LHCN-M2 (cell line): ENCODE results near the gene RAD51B. TPM values are rescaled to one million over a fixed set of nuclear protein-coding genes. Genes with fewer than 3 reads are reported as not detected.

Experiments used
- DNase-seq: peaks from one replicate; pipeline ENCODE4 v3.0.0-alpha.2; 2012; ENCODE audit warnings: low read depth
- total RNA-seq: library from RNA; depleted of rRNA; stranded (reverse); fragments of >200 nt; gene quantifications from 2 replicates; pipeline ENCODE4 v1.2.3, GENCODE V29; 2014

RAD51B gene
- total RNA-seq, 1 experiment from 2014 or later: 14.5 TPM

DNA sequence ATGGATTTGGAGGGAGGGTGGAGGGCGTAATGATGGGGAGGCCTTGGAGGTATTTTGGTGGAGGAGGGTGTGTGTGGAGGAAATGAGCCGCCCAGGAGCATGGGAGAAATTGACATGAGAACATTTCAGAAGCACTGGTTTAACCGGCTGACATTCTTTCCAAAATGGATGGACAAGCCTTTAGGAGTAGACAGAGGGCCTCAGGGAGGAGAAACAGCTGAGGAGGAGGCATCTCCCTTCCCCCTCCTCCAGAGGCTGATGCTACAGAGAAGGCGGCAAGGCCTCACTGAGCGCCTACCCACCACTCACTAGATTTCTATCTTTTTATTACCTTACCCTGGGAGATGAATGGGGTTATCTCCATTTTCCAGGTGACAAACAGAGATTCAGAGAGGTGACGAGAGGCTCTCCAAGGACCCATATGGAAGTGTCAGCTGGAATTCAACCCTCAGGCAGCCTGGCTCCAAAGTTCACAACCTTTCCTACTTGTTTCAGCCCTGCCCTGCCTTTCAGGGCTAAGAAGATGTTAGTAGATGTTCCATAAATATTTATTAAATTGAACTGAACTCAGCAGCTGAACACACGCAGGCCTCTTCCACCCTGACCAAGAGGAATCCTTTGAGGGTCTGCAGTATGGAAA, 683.7 kb downstream of the RAD51B start:
- DNase-seq: no peak

DNA sequence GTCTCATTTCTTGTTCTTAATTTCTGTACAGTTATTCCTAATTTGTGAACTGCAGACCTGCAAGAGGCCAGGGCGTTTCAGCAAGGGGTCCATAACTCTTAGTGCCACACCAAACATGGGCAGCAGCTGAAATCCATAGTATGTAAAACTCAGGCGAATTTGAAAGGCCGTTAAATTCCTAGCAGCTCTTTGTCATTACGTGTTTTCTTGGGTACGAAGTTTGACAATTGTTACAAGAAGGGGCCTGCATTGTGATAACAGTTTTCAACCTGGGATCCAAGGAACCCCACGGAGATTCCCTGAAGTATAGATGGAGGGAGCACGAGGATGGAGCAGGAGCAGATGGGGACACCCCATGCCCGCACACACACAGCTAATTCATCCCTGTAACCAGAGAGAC, 685.3 kb downstream of the RAD51B start:
- no peak for DNase-seq

DNA sequence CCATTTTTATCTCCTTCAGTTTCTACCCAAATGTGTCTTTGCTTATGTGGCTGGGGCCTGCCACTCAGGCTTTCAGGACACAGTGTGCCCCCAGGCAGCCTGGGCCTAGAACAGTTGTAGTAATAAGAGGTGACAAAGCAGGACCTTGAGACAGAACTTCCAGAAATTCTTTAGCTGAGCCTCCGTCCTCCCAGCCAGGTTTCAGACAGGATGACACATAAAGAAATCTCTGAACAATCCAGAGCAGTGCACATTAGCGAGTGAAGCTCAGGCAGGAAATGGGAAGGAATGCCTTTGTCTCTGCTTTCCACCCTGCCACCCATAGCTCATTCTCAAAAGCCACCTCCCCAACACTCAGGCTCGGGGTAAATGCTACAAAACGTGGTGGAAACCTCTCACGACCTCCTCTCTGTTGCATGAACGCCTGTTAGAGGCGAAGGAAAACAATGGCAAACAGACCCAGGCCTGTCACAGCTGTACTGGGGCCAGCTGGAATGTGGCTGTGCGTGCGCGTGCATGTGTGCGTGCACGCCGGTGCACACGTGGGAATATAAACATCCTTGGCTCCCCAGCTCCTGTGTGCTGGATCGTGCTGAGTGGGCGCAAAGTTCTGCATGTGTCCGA, 686.6 kb downstream of the RAD51B start:
- DNase-seq: peak; percentile 37

DNA sequence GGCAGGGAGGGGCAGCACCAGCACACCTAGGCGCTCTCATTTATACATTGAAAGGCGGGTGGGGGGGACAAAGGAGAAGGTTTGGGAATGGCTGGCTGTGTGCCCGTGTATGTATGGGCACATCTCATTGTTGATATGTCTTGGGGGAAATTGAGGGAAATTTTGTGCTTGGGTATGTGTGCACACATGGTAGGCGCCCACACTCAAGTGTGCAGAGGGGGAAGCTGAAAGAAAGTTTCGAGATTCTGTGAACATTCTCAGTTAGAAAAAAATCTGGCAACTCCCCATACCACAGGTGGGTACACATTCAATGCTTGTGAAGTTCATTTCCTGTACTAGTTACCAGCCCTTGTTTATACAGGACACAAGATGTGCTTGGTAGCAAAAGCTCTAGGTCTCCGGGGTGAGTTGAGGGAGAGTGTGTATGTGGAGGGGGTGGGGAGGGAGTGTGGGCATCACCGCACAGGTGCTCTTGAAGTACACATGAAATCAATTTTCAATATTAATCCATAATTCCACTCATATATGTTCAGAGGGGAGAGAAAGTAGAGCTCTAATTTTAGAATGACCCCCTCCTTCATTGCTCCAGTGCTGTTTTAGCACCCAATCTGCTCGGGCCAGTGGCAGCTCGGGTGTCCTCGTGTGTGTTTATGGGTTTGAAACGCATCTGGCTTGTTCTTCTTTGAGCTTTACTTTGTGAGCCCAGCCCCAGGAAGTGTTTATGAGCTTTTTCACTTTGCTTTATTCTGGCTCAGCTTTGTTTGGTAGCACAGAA, 687.3 kb downstream of the RAD51B start:
- DNase-seq: no peak

DNA sequence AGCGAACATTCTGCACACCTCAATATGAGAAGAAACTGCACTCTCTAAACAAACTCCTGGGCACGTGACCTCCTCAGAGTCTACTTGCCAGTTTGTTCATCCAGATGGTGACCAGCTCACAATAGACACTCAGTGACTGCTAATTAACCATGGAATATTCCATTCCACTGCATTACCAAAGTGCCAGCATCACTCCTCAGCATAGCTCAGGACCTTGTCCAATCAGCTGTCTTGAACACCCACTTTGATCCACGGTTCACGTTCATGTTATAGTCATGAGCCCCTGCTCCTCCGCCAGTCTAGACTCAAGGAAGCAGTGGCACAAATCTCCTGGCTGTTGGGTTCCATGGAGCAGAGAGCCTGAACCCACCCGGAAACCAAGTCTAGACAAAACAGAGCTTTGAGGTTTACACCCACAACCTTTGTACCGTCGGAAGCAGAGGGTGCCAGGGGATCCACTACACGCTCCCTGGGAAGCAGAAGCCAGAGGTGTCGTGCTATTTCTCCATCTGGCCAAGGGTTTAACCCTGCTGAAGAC, 688.0 kb downstream of the RAD51B start:
- DNase-seq: no peak

DNA sequence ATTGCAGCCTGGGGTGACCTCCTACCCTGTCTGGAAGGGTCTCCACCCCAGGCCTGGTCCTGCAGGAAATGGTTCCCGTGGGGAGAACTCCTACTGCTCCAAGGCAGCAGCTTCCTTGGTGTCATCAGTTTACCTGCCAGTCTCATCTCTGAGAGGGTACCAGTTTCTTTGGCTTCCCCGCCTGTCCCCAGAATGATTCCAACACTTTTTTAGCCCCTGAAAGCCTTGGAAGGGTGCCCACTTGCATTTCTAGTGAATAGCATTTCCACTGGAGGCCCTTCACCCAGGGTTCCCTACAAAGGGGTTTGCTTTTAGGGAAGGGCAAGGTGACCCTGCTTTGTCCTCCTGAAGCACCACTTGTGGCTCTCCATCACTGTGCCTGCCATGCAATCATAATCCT, 689.0 kb downstream of the RAD51B start:
- no peak for DNase-seq

DNA sequence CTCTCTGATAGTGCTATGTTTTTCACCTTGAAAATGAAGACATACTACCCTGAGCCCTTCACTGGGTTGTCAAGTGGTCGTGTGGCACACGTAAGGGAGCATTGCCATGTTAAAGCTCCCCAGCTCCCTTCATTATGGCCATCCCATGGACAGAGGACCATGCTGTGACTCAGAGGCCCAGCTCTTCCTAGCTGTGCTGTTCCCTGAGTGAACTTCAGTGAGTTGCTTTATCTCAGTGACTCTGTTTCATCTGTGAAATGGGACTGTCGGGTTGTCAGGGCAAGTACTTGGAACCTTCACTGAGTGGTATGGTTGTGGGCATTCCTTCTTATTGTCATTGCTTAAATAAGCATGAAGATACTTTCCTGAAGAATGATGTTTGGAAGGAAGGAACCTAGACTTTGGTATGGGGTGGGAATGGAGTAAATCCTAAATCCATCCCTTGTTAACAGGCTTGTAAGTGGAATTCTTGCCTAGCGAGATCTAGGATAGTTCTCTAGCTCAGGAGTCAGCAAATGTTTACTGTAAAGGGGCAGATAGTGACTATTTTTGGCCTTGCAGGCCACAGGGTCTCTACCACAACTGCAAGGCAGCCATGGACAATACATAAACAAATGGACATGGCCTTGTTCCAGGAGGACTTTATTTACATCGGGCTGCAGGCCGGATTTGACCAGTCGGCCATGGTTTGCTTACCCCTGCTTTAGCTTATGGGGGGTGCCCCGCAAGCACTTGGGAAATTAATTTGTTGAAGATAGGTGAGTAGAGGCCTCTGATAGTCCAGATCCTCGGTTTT, 689.8 kb downstream of the RAD51B start:
- DNase-seq: no peak

DNA sequence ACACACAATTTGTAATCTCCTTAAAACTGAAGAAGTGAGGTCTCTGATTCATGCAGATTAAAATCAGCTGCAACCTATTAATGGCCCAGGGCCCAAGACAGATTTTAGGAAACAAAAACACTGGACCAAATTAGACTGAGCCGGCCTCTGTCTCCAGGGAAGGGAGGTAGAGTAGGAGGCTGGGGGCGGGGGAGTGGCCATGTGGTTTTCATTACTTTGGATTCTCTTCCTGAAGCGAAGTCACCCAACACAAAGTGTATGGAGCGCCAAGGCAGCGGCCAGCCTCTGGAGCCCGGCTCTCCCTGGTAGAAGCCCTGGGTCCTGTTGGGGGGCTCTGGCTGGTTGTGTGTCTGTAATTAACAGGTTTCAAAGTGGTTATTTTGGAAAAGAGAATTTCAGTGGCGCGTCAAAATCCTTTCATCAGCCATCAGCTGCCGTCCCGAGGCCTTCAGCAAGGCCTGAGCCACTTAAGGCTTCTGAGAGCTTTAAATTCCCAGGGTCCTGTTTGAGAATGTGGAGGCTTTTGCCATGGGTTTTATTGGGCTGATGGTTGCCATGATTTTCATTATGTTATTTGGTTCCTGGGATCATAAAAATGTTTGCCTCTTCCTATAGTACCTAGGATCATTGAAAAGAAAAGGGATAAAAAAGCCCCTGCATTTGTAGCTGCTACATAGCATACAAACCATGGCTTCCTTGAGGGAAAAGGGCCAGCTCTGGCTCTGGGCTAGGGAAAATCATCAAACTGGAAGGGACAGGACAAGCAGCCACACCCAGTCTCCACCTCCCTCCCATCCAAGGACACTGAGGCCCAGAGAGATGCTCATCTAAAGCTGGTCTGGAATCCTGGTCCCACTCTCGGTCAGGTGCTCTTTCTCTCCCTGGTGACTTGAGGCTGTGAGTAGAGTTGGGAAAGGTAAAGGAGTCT, 690.9 kb downstream of the RAD51B start:
- DNase-seq: no peak

DNA sequence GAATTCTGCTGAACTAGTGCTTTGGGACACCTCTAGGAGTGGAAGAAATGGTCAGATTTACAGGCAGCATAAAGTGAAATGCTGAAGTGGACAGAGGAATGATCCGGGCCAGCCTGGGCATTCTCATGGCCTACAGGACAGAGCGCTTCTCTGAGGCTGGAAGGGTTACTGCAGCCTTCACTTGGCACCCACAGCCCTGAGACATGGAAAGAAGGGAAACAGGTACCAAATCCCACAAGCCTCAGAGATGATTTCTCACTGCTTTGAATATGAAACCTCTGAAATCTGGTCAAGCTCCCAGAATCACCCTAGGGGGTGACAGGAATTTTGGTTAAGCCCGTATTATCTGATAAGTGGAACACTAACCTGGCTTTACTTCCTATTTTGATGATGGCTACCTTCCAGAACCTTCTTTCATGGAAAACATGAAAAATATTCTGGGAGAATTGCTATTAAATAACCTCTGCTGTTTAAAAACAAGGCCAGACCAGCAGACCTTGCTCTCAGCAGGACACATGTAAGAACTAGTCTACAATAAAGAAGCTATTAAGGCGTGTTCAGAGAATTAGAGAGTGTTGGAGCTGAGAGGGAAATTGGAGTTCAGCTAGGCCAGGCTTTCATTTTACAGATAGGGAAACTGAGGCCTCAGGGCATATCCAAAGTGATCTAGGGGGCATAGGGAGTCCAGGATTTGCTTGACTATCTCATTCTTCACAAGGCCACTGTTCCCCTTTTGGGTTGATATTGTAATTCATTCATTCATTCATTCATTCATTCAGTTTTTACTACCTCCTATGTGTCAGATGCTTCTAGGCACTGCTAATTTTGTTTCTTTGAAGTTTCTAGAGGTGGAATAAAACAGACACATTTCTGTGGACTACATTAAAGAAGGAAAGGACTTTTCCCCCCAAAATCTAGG, 691.8 kb downstream of the RAD51B start:
- no peak for DNase-seq

DNA sequence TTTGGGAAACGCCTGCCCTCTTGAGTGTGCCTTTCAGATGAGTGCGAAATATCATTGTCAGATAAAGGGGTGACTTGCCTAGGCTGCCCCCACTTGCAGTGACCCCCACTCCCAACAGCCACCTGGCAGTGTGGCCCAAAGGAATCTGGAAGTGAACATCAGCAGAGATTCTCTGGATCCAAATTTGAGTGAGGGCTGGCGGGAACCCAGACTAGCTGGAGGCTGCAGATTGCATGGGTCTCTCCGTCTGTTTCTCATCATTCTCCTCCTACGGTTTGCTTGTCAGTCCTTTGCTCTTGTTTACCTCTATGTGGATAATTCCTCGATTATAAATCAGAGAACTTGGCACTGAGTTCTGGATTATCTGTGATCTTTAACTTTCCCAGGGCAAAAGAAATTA, 692.5 kb downstream of the RAD51B start:
- no peak for DNase-seq

DNA sequence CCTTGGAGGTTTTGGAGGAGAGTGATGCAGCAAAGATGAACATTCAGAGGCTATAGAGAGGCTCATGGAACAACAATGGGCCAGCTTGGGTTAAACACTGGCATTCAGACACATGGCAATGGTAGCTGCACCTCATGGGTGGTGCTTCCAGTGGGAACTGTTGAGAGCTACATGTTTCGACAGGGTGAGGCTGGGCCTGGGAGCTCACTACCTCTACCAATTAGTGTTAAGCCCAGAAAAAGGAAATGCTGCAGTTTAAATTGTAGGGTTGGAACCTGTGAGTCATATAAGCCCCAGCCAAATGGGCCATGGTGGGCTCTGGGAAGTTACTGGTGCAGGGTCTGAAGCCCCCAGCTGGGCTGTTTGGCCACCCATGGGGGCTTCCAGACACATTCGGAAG, 693.6 kb downstream of the RAD51B start:
- no peak for DNase-seq

DNA sequence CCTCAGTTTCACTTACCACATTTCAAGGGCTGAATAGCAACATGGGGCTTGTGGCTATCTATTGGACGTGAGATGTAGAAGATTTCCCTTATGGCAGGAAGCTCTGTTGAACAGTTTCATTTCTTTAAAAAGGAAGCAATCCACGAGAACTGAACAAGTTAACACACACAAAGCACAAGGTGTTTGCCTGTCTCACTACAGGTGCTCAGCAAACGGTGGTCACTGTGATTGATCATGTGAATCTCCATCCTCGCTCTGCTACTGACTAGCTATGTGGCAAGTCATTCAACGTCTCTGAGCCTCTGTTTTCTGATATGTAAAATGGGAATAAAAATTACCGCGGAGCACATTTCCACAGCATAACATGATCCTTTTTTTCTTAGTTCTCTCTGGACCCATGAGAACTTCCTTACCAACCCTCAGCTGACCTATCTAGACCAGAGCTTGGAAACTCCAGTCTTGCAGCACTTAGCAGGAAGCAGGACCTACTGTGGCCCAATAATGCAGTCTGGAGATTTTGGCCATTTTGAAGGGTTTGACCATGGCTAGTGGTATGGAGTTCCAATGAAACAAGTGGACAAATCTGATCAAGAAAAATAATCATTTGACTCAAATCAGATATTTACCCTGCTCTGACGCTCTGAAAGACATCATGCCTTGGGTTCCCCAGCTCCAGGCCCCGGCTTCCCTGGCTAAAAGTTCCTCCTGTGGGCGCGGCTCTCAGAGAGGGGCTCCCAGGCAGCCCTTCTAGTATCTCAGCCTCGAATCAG, 694.4 kb downstream of the RAD51B start:
- DNase-seq: no peak

DNA sequence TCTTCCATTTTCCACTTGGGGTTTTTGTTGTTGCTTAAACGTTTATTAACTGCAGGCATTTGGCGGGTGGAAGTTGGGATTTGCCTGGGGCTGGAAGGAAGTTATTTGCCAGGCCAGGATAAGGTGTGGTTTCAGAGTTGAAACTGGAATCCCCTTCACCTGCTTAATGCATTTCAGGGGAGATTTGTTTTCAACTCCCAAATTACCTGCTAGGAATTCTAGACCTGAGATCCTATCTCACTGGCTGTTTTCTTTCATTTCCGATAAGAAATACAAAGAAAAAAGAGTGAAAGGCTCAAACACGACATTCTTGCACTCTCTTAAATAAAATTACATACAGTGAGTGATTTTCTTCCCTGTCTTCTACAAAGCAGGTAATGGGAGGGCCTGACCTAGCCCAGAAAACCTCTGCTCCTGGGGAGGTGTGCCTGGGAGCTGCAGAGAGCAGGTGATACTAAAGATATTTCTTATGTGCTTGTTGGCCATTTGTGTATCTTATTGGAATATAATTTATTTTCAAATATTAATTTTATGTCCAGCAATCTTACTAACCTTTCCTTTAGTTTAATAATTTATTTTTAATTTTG, 695.1 kb downstream of the RAD51B start:
- no peak for DNase-seq

DNA sequence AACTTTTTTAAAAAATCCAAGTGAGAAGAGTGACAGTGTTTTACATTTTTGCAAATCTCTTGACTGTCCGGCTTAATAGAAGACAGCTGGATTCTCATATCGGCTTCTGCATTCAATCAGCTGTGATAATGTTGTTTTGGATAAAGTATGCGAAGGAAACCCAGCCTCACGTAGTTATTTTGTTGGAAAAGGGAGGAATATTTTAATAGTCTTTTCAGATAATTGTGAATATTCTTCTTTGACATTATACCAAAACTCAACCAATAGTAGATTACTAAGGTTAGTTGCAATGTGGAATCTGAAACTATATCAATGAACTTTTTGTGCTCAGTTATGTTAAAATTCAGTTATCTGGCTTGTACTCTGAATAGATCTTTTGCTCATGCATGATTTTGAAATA, 696.8 kb downstream of the RAD51B start:
- DNase-seq: no peak

DNA sequence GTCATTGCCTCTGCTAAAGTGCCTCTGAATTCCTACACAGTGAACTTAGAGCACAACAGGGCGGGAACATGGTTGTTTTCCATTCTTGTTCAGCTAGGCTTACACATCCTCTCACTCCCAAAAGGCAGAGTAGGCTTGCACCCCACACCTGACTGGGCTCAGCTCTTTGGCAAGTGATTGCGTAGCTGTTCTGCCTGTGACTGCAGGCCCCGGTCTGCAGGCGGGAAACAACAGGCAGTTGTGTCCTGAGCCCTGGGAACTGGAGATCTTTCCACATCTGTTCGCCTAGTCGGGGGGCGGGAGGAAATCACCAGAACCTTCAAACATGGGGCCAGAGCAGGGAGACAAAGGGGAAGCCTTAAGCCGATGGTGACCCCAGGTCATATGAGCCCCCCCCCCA, 698.6 kb downstream of the RAD51B start:
- no peak for DNase-seq

DNA sequence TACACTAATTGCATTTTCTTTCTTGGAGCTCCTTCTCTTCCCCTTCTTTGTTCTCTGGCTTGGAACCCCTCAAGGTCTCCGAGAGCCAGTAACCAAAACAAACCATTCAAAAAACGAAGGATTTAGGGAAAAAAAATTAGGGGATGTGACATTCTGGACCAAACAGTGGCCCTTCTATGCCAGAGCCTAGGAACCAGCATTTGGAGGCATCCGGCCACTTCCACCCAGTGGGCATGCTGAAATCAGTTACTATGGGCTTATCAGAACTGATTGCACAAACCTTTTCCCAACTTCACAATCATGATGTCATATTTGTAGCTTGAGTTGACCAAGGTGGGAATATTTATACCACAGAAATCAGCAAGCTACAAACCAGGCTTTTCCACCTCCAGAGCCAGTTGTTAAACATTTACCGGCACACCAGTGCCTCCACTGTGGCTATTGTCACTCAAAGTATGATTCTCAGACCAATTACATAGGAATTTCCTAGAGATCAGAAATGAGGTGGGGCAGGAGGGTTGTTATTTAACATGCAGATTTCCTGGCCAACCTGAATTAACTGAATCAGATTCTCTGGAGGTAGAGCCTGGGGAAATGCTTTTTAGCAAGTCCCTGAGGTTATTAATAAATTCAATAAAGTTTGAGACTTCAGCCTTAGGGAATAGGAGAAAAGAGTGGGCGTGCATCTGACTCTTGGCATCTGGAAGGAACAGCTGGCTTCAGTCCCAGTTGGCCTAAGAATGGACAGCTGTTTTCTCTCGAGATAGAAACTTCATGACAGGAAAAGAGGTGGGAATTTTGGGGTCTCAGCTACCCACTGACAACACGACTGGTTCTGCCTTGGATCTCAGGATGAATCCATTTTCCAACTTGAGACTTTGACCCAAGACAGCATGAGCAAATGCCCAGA, 699.4 kb downstream of the RAD51B start:
- peak; percentile 72 for DNase-seq

DNA sequence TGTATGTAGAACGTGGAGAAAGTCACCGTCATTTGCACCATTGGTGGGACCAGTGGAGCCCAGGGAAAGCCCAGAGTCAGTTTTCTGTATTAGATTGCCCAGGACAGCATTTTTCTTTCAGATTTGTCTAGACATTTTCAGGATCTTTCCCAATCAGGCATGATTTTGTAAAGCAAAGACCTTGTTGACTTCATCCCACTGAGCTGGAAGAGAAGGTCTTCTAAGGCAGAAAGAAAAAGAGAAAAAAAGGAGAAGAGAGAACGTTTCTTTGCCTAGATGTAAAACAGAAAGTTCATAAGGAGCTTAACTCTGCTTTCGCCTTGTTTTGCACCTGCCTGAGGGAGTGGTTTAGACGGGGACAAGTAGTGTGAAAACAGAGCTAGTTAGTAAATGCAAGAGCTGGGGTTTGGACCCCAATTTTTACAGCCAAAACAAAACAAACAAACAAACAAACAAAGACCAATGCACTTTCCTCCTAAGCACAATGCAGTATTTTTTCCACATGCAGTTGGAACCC, 700.1 kb downstream of the RAD51B start:
- DNase-seq: no peak
